Measurements from ENCODE around the gene UBE2S.

DNA sequence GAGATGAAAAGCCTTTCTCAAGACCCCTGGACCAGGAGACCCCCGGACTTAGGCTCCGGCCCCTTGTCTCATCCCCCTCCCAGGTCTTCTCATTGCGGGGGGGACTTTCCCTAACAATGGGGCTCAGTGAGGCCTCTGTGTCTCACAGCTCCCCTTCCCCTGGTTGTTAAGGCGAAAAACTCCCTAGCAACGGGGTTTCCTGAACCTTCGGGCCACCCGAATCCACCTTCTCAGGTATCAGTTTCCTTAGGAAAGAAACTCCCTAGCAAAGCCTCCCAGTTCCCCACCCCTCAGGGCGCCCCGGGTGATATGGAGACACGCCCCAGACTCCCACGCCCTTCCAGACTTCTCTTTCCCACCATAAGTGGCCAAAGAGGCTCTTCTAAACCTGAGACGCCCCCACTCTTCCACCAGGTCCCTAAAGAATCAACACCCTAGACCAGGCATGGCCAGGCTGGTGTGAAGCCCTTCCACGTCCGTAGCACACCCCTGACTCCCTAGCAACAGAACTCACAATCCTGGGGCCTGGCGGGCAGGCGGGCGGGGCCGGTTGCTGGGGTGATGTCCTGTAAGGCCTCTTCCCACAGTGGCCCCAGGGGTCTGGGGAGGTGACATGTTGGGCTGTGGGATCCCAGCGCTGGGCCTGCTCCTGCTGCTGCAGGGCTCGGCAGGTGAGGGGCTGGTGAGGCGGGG is 31.2 kb downstream of the UBE2S start, which contains the start of gene TMEM190:
- TF ChIP-seq, protein P1, sequence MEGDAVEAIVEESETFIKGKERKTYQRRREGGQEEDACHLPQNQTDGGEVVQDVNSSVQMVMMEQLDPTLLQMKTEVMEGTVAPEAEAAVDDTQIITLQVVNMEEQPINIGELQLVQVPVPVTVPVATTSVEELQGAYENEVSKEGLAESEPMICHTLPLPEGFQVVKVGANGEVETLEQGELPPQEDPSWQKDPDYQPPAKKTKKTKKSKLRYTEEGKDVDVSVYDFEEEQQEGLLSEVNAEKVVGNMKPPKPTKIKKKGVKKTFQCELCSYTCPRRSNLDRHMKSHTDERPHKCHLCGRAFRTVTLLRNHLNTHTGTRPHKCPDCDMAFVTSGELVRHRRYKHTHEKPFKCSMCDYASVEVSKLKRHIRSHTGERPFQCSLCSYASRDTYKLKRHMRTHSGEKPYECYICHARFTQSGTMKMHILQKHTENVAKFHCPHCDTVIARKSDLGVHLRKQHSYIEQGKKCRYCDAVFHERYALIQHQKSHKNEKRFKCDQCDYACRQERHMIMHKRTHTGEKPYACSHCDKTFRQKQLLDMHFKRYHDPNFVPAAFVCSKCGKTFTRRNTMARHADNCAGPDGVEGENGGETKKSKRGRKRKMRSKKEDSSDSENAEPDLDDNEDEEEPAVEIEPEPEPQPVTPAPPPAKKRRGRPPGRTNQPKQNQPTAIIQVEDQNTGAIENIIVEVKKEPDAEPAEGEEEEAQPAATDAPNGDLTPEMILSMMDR (IDR thresholded peaks at IDR 0.05) = no peak
- TF ChIP-seq POLR2A (IDR thresholded peaks at IDR 0.05) = no peak

All from body of pancreas (tissue), 4 donors.